OCI-LY7 (cell line): ENCODE data around the gene MEF2D. TPM values are rescaled to one million over a fixed set of nuclear protein-coding genes. Genes with fewer than 3 reads are reported as not detected.

Experiments used
- BruUV-seq: library from RNA; stranded (reverse); fragments of 400-500 nt; replicated peaks from 2 replicates; lab custom pipeline; 2021; lab: Mats Ljungman, UMichigan
- CTCF ChIA-PET: fragments of 300-600 bp; sonication (Branson Sonifier 250); formaldehyde crosslinking; loops from one replicate; lab custom pipeline; 2022; ENCODE audit warnings: antibody characterized with exemption; ENCODE audit not compliant: unreplicated experiment; lab: Charles Lee
- POLR2A ChIA-PET: fragments of 300-600 bp; sonication (Branson Sonifier 250); formaldehyde crosslinking; loops from one replicate; lab custom pipeline; 2022; ENCODE audit warnings: antibody characterized with exemption; lab: Charles Lee
- DNase-seq: peaks from one replicate; pipeline ENCODE4 v3.0.0-alpha.2; 2015; ENCODE audit warnings: low spot score
- H2AFZ ChIP-seq: fragments of 200-600 bp; sonication (generic), shearing (Covaris generic); 2 replicates; pipeline ENCODE4 v1.6.1; 2014; ENCODE audit warnings: mild to moderate bottlenecking, antibody characterized with exemption, low read length, moderate library complexity
- H3K27ac ChIP-seq: fragments of 200-600 bp; sonication (generic); 2 replicates; pipeline ENCODE4 v1.5.1; 2014; ENCODE audit warnings: mixed run types, low read depth, mild to moderate bottlenecking, moderate library complexity, low read length, inconsistent platforms; ENCODE audit not compliant: poor library complexity, severe bottlenecking
- H3K36me3 ChIP-seq: fragments of 200-600 bp; sonication (generic); 2 replicates; pipeline ENCODE4 v1.6.1; 2014; ENCODE audit warnings: mild to moderate bottlenecking, antibody characterized with exemption, low read length, moderate library complexity, mixed read lengths; ENCODE audit not compliant: insufficient read depth
- H3K4me1 ChIP-seq: fragments of 200-600 bp; sonication (generic); 2 replicates; pipeline ENCODE4 v1.5.1; 2014; ENCODE audit warnings: mild to moderate bottlenecking, low read length; ENCODE audit not compliant: insufficient read depth, poor library complexity, severe bottlenecking
- H3K4me2 ChIP-seq: fragments of 200-600 bp; sonication (generic); 2 replicates; pipeline ENCODE4 v1.6.1; 2014; ENCODE audit warnings: mild to moderate bottlenecking, low read length
- H3K4me3 ChIP-seq: fragments of 200-600 bp; sonication (generic); 2 replicates; pipeline ENCODE4 v1.5.1; 2014; ENCODE audit warnings: mild to moderate bottlenecking, low read depth, low read length; ENCODE audit not compliant: poor library complexity, severe bottlenecking
- H3K79me2 ChIP-seq: fragments of 200-600 bp; sonication (generic); 2 replicates; pipeline ENCODE4 v1.6.1; 2016; ENCODE audit warnings: low read depth, mild to moderate bottlenecking, low read length, moderate library complexity, mixed read lengths; ENCODE audit not compliant: insufficient read depth
- H3K9me2 ChIP-seq: fragments of 200-600 bp; sonication (generic); 2 replicates; pipeline ENCODE4 v1.6.1; 2016; ENCODE audit warnings: mild to moderate bottlenecking, low read length, mixed read lengths; ENCODE audit not compliant: insufficient read depth
- H3K9me3 ChIP-seq: fragments of 200-600 bp; sonication (generic); 2 replicates; pipeline ENCODE4 v1.6.1; 2014; ENCODE audit warnings: mild to moderate bottlenecking, mixed run types, low read length, mixed read lengths
- H4K20me1 ChIP-seq: fragments of 200-600 bp; sonication (generic); 2 replicates; pipeline ENCODE4 v1.6.1; 2014; ENCODE audit warnings: mild to moderate bottlenecking, antibody characterized with exemption, low read length, moderate library complexity, mixed read lengths; ENCODE audit not compliant: insufficient read depth
- EZH2phosphoT487 ChIP-seq: fragments of 200-600 bp; sonication (generic); IDR thresholded peaks from 2 replicates; pipeline ENCODE4 v1.6.1; 2018; ENCODE audit warnings: low read depth, borderline replicate concordance, mild to moderate bottlenecking, mixed run types, antibody characterized with exemption, low read length, moderate library complexity, mixed read lengths
- intact Hi-C: fragments of 100-400 bp; cut with micrococcal nuclease; formaldehyde crosslinking; loops from one replicate; pipeline ENCODE4 v1.10.0; 2022; ENCODE audit not compliant: unreplicated experiment
- total RNA-seq, 2 experiments: library from RNA; depleted of rRNA in 1 of 2; stranded (reverse); fragments of >200 nt in 1 of 2; shearing (Covaris generic) in 1 of 2; gene quantifications; 2 replicates each; pipeline ENCODE4 v1.2.3, GENCODE V29; 2014 to 2022
- TF ChIP-seq, protein P1 (sequence below): fragments of 200-600 bp; sonication (generic); conservative IDR thresholded peaks from 2 replicates; pipeline ENCODE4 v1.5.1; 2014; ENCODE audit warnings: mild to moderate bottlenecking, antibody characterized with exemption, low read length, moderate library complexity, mixed read lengths

MEF2D gene
- total RNA-seq, 2 experiments from 2014 or later: 42.7 to 92.3 TPM

DNA sequence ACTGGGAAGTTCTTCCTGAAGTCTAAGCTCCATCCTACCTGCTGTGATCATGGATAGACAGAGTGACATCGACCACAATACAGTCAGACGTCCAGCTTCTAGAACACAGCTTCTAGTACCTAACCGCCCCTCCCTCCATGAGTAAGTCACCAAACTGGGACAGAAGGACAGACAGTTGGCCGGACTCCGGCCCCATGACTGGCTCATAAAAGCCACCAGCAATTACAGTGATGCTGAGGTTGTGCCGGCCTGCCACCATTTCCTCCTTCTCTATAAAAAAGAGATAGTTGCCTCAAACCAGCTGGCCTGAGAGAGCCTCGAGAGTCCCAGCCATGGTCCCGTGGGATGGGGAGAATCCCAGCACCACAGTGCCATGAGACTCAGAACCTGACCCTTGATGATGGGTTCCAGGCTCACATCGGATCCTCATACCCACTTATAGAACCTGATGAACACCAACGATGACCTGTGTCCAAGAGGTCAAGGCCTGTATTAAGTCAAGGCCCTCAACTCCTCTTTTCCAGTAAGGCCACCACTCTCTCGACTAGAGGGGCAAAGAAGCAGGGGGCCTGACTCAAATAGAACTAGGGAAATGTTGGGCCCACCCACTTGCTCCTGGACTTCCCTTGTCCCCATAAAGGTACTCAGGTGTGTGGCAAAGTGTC, 3.4 kb downstream of the MEF2D start:
- no peaks in the 10 kb centered on the region for H3K9me2 ChIP-seq
- intact Hi-C loops: loop anchor here (10.0 kb wide), 1 partner anchor 1632 kb away; no protein-coding TSS in a partner anchor
- DNase-seq: peak; percentile 26
- peak overlapping the region; percentile 91 for H3K4me2 ChIP-seq
- H3K27ac ChIP-seq: peak overlapping the region; percentile 98
- H3K36me3 ChIP-seq: peaks cover 58% of the 10 kb centered on the region
- peaks cover 69% of the 10 kb centered on the region for H3K4me1 ChIP-seq
- no peak overlapping the region for H2AFZ ChIP-seq
- POLR2A ChIA-PET: interaction anchor here (0.6 to 8.9 kb wide), 10 partner anchors 6 to 471 kb away, joined by 3 to 179 read pairs (median 8); partner anchors contain the start of genes ISG20L2 and METTL25B
- peak overlapping the region; percentile 98 for H3K4me3 ChIP-seq
- TF ChIP-seq, protein P1, sequence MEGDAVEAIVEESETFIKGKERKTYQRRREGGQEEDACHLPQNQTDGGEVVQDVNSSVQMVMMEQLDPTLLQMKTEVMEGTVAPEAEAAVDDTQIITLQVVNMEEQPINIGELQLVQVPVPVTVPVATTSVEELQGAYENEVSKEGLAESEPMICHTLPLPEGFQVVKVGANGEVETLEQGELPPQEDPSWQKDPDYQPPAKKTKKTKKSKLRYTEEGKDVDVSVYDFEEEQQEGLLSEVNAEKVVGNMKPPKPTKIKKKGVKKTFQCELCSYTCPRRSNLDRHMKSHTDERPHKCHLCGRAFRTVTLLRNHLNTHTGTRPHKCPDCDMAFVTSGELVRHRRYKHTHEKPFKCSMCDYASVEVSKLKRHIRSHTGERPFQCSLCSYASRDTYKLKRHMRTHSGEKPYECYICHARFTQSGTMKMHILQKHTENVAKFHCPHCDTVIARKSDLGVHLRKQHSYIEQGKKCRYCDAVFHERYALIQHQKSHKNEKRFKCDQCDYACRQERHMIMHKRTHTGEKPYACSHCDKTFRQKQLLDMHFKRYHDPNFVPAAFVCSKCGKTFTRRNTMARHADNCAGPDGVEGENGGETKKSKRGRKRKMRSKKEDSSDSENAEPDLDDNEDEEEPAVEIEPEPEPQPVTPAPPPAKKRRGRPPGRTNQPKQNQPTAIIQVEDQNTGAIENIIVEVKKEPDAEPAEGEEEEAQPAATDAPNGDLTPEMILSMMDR: no peak
- no peak for TF ChIP-seq EZH2phosphoT487
- H3K9me3 ChIP-seq: no peaks in the 10 kb centered on the region
- CTCF ChIA-PET: interaction anchor here (0.7 to 1.9 kb wide), 3 partner anchors 11 to 22 kb away, joined by 3 to 5 read pairs (median 4); no protein-coding TSS in a partner anchor
- BruUV-seq: no TSS peak
- H4K20me1 ChIP-seq: no peaks in the 10 kb centered on the region
- peaks cover 87% of the 10 kb centered on the region for H3K79me2 ChIP-seq

DNA sequence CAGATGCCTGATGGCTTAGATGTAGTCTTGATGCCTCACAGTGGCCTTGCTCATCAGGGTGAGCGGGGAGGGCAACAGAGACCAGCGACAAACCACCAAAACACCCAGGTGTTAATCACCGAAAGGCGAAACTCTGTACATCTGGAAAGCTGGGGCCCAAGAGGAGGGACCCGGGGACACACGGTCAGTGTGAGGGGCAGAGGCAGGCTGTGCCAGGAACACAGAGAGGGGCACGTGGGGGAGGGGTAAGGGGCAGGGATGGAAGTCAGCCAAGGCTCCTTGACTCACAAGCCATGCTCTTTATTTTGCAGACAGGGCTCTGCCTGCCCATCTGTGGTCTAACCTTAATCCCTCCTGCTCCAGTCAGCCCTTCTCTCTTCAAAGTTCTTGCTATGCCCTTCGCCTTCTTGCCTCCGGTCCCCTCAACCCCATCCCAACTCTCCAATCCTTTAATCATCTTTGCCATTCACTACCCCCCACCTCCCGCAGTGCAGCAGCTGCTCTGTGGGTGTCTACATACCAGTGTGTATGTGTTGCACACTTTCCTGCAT, 4.3 kb downstream of the MEF2D start:
- Histone ChIP-seq H2AFZ (no peak overlapping the region), H3K9me3 (no peaks in the 10 kb centered on the region), H3K9me2 (no peaks in the 10 kb centered on the region), H3K4me2 (peak overlapping the region; percentile 91), H3K4me1 (peaks cover 69% of the 10 kb centered on the region), H3K79me2 (peaks cover 90% of the 10 kb centered on the region), H3K36me3 (peaks cover 66% of the 10 kb centered on the region), H3K27ac (peak overlapping the region; percentile 98), H3K4me3 (peak overlapping the region; percentile 98), H4K20me1 (no peaks in the 10 kb centered on the region)
- intact Hi-C loops: loop anchor here (1.0 to 10.0 kb wide), 2 partner anchors 16 to 1631 kb away; no protein-coding TSS in a partner anchor
- CTCF ChIA-PET: interaction anchor here (0.7 to 1.9 kb wide), 3 partner anchors 10 to 21 kb away, joined by 3 to 5 read pairs (median 4); no protein-coding TSS in a partner anchor
- BruUV-seq: no TSS peak
- no peak for TF ChIP-seq EZH2phosphoT487
- TF ChIP-seq, protein P1: no peak
- peak; percentile 73 for DNase-seq
- POLR2A ChIA-PET: interaction anchor here (1.3 to 8.9 kb wide), 5 partner anchors 5 to 13 kb away, joined by 6 to 179 read pairs (median 11); no protein-coding TSS in a partner anchor
